ENCODE data around the gene PDPK1. TPM values are rescaled to one million over a fixed set of nuclear protein-coding genes. Genes with fewer than 3 reads are reported as not detected.

PDPK1 gene
- total RNA-seq = 11.8 and 18.5 TPM in 2 replicates

DNA sequence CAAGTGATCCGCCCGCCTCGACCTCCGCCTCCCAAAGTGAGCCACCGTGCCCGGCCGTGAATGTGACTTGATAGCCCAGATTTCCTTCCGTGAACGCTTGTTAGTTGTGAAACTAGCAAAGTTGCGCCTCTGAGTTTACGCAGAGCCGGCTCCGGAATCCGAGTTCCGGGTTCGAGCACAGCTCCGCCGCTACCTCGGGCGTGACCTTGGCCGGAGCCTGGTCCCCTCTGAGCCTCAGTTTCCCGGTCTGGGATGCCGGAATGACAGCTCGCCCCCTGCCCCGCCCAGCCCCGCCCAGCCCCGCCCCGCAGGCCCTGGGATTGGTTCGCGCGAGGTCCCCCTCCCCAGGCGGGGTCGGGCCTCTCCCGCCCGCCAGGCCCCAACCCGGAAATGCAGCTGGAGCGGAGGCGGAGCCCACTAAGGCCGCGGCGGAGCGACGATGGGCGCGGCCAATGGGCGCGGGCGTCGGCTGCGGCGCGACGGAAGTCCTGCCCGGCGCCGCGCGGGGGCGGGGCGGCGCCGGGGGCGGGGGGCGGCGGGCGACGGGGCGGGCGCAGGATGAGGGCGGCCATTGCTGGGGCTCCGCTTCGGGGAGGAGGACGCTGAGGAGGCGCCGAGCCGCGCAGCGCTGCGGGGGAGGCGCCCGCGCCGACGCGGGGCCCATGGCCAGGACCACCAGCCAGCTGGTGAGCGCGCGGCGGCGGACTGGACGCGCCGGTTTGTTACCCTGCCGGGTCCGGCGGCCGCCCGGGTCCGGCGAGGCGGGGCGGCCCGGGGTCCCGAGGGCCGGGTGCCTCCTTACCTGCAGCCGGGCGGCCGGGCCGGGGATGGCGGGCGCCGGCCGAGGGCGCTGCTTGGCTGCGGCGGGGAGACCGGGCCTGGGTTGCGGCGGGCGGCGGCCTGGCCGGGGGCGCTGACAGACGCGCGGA lies at the start of gene PDPK1:
TSS of gene PDPK1 (plus strand) at position 571 of the 929 bp plus-strand sequence. CDS start at position 663, 92 bp downstream.

DNA sequence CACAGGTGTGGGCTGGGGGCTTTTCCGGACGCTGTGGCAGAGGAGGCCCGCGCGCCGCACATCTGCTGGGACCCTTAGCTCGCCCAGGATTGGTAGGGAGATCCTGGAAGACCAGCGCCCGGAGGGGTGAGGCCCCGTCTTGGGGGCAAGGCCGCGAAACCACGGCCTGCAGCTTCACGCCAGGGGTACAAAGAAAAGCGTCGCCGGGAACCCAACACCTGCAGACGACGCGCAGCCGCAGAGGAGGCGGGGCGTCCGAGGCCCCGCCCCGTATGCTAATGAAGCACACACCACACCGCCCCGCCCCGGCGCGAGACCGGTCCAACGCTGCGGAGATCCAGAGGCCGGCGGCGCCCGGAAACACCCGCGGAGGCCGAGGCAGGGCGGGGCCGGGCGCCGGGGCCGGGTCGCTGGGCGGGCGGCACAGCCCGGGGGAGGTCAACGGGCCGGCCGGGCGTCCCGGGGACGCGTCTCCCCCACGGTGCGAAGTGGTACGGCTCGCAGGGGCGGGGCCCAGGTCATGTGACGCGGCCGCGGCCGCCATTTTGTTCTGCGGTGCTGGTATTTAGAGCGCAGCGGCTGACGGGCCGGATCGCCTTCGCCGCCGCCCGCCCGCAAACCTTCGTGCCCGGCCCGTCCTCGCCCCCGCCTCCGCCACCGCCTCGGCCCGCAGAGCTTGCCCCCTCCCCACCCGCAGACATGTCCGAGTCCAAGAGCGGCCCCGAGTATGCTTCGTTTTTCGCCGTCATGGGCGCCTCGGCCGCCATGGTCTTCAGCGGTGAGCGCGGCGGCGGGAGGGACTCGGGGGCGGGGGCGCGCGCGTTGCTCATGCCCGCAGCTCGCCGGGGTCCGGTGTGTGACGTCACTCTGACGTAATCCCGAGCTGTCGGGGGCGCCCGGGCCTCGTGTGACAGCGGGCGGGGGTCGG lies 24.2 kb upstream of the PDPK1 start, which contains the start of gene ATP6V0C:
TSS of gene ATP6V0C (plus strand) at position 548 of the 928 bp plus-strand sequence. CDS start at position 700, 152 bp downstream.

DNA sequence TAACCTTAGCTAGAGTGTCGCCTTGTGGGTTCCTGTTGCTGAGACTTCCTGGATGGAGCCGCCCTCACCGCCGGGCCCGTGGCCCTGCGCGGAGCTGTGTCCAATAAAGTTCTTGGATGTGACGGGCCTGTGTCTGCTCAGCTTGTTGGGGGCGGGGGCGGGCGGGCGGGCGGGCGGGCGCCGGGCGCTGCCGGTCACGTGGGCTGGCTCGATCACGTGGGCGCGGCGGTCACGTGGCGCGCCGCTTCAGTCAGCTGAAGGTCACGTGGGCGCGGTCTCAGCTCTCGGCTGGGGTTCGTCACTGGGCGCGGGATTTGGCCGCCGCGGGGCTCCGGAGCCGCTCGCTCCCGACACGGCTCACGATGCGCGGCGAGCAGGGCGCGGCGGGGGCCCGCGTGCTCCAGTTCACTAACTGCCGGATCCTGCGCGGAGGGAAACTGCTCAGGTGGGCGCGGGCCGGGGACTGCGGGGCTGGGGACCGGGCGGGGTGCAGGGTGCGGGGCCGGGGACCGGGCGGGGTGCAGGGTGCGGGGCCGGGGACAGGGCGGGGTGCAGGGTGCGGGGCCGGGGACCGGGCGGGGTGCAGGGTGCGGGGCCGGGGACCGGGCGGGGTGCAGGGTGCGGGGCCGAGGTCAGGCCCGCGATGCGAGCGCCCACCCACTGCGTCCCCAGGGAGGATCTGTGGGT lies 17.6 kb upstream of the PDPK1 start, which contains the start of gene AMDHD2:
TSS of gene AMDHD2 (plus strand) at position 275 of the 687 bp plus-strand sequence. CDS start at position 363, 88 bp downstream.

GRCh38 chr16:2531371-2531695 lies 6.5 kb upstream of the PDPK1 start, which contains the start of gene CEMP1:
Gene CEMP1 (minus strand): TSS chr16:2531408. CDS start chr16:2531073, 335 bp downstream.

Other genes with a start within 250 kb of the PDPK1 start
- 0.56 TPM in 1 of 2 replicates, not detected in the other for gene ABCA3, start 197.3 kb upstream of the PDPK1 start, total RNA-seq
- 19.6 and 22.9 TPM in 2 replicates for gene CCNF, start 108.6 kb upstream of the PDPK1 start, total RNA-seq
- 11.4 and 19.5 TPM in 2 replicates for gene TEDC2, start 77.9 kb upstream of the PDPK1 start, total RNA-seq
- 0.14 TPM in 1 of 2 replicates, not detected in the other for gene NTN3, start 66.7 kb upstream of the PDPK1 start, total RNA-seq
- 5.8 and 6.2 TPM in 2 replicates for gene TBC1D24, start 62.9 kb upstream of the PDPK1 start, total RNA-seq
- gene ATP6V0C, start 24.1 kb upstream of the PDPK1 start, total RNA-seq = 53.2 and 62.1 TPM in 2 replicates
- gene AMDHD2, start 17.6 kb upstream of the PDPK1 start, total RNA-seq = 19.3 and 38.5 TPM in 2 replicates
- not detected in 2 replicates for gene CEMP1, start 6.6 kb upstream of the PDPK1 start, total RNA-seq
- 36.5 and 56.4 TPM in 2 replicates for gene KCTD5, start 144.5 kb downstream of the PDPK1 start, total RNA-seq
- 4.4 and 5.3 TPM in 2 replicates for gene PRSS27, start 182.2 kb downstream of the PDPK1 start, total RNA-seq
- gene SRRM2, start 214.6 kb downstream of the PDPK1 start, total RNA-seq = 60.4 and 103 TPM in 2 replicates
- 367 and 643 TPM in 2 replicates for gene ELOB, start 239.3 kb downstream of the PDPK1 start, total RNA-seq
- not detected in 2 replicates for gene PRSS33, start 249.5 kb downstream of the PDPK1 start, total RNA-seq